ENCODE data around the gene HSD17B12. TPM values are rescaled to one million over a fixed set of nuclear protein-coding genes. Genes with fewer than 3 reads are reported as not detected.

The HSD17B12 gene
- total RNA-seq, 2 experiments from 2014 or later: 70.9 to 138 TPM

- Histone ChIP-seq H3K27ac (ENCODE audit: low read depth, low read length, poor library complexity, severe bottlenecking) (no peak overlapping the region), H3K4me3 (ENCODE audit: low read depth, low read length, poor library complexity, severe bottlenecking) (no peak overlapping the region), H3K79me2 (ENCODE audit: insufficient read depth, low read depth, low read length) (no peaks in the 10 kb centered on the region), H3K36me3 (ENCODE audit: insufficient read depth, low read length) (no peaks in the 10 kb centered on the region), H3K4me2 (ENCODE audit: low read length) (no peak overlapping the region), H4K20me1 (ENCODE audit: insufficient read depth, low read length) (no peaks in the 10 kb centered on the region), H3K4me1 (ENCODE audit: insufficient read depth, low read length, poor library complexity, severe bottlenecking) (no peaks in the 10 kb centered on the region), H3K9me3 (ENCODE audit: low read length) (no peaks in the 10 kb centered on the region), H3K9me2 (ENCODE audit: insufficient read depth, low read length) (no peaks in the 10 kb centered on the region), H2AFZ (ENCODE audit: low read length) (no peak overlapping the region)
- ChIA-PET CTCF (ENCODE audit: unreplicated experiment) (no interaction called here), POLR2A (no interaction called here)
- DNase-seq (ENCODE audit: low spot score): no peak
- TF ChIP-seq EZH2phosphoT487 (IDR thresholded peaks at IDR 0.05; ENCODE audit: borderline replicate concordance, low read depth, low read length) (no peak), CTCF (conservative IDR thresholded peaks at IDR 0.05; ENCODE audit: low read length) (no peak)
- BruUV-seq (replicated peaks): no TSS peak
- intact Hi-C loops (cut with micrococcal nuclease; ENCODE audit: unreplicated experiment): no loop called here
These were observed 194.2 kb downstream of the HSD17B12 start for GRCh38 chr11:43874738-43875137.

- no peaks in the 10 kb centered on the region for H3K9me2 ChIP-seq (ENCODE audit: insufficient read depth, low read length)
- H3K4me1 ChIP-seq (ENCODE audit: insufficient read depth, low read length, poor library complexity, severe bottlenecking): no peaks in the 10 kb centered on the region
- DNase-seq (ENCODE audit: low spot score): no peak
- intact Hi-C loops (cut with micrococcal nuclease; ENCODE audit: unreplicated experiment): no loop called here
- TF ChIP-seq CTCF (conservative IDR thresholded peaks at IDR 0.05; ENCODE audit: low read length) (no peak), EZH2phosphoT487 (IDR thresholded peaks at IDR 0.05; ENCODE audit: borderline replicate concordance, low read depth, low read length) (no peak)
- H3K9me3 ChIP-seq (ENCODE audit: low read length): no peaks in the 10 kb centered on the region
- H4K20me1 ChIP-seq (ENCODE audit: insufficient read depth, low read length): no peaks in the 10 kb centered on the region
- no peaks in the 10 kb centered on the region for H3K36me3 ChIP-seq (ENCODE audit: insufficient read depth, low read length)
- no peak overlapping the region for H3K4me3 ChIP-seq (ENCODE audit: low read depth, low read length, poor library complexity, severe bottlenecking)
- ChIA-PET POLR2A (interaction anchor here (0.6 kb wide), 1 partner anchor 316 kb away, joined by 3 read pairs; no protein-coding TSS in a partner anchor), CTCF (ENCODE audit: unreplicated experiment) (no interaction called here)
- no peak overlapping the region for H2AFZ ChIP-seq (ENCODE audit: low read length)
- H3K27ac ChIP-seq (ENCODE audit: low read depth, low read length, poor library complexity, severe bottlenecking): no peak overlapping the region
- no peaks in the 10 kb centered on the region for H3K79me2 ChIP-seq (ENCODE audit: insufficient read depth, low read depth, low read length)
- no TSS peak for BruUV-seq (replicated peaks)
- H3K4me2 ChIP-seq (ENCODE audit: low read length): no peak overlapping the region
These were observed 199.5 kb downstream of the HSD17B12 start for GRCh38 chr11:43879789-43880639.

GRCh38 chr11:43880640-43881159 lies 200.2 kb downstream of the HSD17B12 start, which contains the start of gene ALKBH3:
Gene ALKBH3 (plus strand): TSS chr11:43880831. CDS start chr11:43882653, 1,822 bp downstream.
- Histone ChIP-seq H3K9me2 (ENCODE audit: insufficient read depth, low read length) (no peaks in the 10 kb centered on the region), H3K36me3 (ENCODE audit: insufficient read depth, low read length) (no peaks in the 10 kb centered on the region), H3K4me2 (ENCODE audit: low read length) (no peak within 1 kb of the TSS), H4K20me1 (ENCODE audit: insufficient read depth, low read length) (no peaks in the 10 kb centered on the region), H3K9me3 (ENCODE audit: low read length) (no peaks in the 10 kb centered on the region), H3K79me2 (ENCODE audit: insufficient read depth, low read depth, low read length) (no peaks in the 10 kb centered on the region), H3K4me3 (ENCODE audit: low read depth, low read length, poor library complexity, severe bottlenecking) (no peak within 1 kb of the TSS), H2AFZ (ENCODE audit: low read length) (no peak within 1 kb of the TSS), H3K4me1 (ENCODE audit: insufficient read depth, low read length, poor library complexity, severe bottlenecking) (no peaks in the 10 kb centered on the region), H3K27ac (ENCODE audit: low read depth, low read length, poor library complexity, severe bottlenecking) (no peak within 1 kb of the TSS)
- no TSS peak for BruUV-seq (replicated peaks)
- ChIA-PET POLR2A (interaction anchor here (0.6 kb wide), 1 partner anchor 316 kb away, joined by 3 read pairs; no protein-coding TSS in a partner anchor), CTCF (ENCODE audit: unreplicated experiment) (no interaction called here)
- no peak for DNase-seq (ENCODE audit: low spot score)
- no peak for TF ChIP-seq EZH2phosphoT487 (IDR thresholded peaks at IDR 0.05; ENCODE audit: borderline replicate concordance, low read depth, low read length)
- no peak for TF ChIP-seq CTCF (conservative IDR thresholded peaks at IDR 0.05; ENCODE audit: low read length)
- intact Hi-C loops (cut with micrococcal nuclease; ENCODE audit: unreplicated experiment): no loop called here

All from OCI-LY7 (cell line).